Measurements from ENCODE around the gene TMEM30A.

Gene TMEM30A

DNA sequence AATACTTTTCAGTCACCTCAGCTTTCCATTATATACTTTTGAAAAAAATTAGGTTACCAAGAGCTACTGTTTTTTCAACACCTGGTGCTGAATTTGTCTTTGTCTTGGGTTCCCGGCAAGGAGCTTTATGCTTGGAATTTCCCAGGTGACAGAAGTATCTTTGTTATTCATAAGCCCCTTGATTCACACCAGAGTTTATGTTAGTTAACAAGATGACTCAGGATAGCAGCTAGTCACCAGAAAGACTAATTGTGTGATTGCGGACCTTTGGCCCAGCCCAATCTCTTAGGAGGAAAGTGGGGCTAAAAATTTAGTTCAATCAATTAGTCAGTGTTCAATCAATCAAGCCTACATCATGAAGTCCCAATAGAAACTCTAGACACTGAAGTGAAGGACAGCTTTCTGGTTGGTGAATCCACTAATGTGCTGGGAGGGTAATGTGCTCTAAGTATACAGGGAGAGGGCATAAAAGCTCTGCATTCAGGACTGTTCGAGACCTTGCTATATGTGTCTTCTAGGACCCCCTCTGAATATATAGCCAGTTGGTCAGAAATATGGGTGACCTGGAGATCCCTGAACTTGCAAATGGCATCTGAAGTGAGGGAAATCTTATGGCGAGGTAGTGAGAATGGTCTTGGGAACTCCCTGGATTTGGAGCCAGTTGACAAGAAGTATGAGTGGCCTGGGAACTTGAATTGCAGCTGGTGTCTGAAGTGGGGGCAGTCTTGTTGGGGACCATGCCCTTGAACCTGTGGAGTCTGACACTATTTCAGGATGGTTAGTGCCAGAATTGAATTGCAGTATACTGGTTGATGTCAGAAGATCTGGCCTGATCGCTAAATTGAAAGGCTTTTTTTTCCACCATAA, 16.2 kb downstream of the TMEM30A start:
- CTCF ChIA-PET, result interaction anchor here (0.8 to 4.5 kb wide), 16 partner anchors 11 to 286 kb away, joined by 3 to 86 read pairs (median 14); partner anchors contain the start of genes COX7A2 and TMEM30A
- no peak overlapping the region for H3K4me3 ChIP-seq (ENCODE audit: low read depth, low read length)
- TF ChIP-seq, protein P1, sequence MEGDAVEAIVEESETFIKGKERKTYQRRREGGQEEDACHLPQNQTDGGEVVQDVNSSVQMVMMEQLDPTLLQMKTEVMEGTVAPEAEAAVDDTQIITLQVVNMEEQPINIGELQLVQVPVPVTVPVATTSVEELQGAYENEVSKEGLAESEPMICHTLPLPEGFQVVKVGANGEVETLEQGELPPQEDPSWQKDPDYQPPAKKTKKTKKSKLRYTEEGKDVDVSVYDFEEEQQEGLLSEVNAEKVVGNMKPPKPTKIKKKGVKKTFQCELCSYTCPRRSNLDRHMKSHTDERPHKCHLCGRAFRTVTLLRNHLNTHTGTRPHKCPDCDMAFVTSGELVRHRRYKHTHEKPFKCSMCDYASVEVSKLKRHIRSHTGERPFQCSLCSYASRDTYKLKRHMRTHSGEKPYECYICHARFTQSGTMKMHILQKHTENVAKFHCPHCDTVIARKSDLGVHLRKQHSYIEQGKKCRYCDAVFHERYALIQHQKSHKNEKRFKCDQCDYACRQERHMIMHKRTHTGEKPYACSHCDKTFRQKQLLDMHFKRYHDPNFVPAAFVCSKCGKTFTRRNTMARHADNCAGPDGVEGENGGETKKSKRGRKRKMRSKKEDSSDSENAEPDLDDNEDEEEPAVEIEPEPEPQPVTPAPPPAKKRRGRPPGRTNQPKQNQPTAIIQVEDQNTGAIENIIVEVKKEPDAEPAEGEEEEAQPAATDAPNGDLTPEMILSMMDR (IDR thresholded peaks at IDR 0.05; ENCODE audit: insufficient read depth, low read length, missing control alignments), result no peak
- POLR2A ChIA-PET, result interaction anchor here (1.2 kb wide), 1 partner anchor 24 kb away, joined by 3 read pairs; no protein-coding TSS in a partner anchor
- no peak for DNase-seq (ENCODE audit: low read depth, low spot score)

DNA sequence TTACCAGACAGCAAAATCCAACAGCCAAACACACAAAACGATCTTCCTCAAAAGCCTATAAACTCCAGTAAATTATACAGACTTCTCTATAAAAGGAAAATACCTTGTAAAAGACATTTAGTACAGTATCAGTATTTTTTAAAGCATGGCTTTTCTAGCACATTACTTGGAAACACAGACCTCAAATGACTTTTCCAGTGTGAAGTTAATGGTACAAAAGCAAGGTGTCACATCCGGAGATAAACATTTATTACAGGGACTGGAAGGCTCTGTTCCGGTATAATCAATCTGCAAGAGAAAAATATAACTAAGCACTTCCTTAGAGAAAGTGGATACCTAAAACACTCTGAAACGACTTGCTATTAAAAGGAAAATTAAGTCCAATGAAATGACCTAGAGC, 17.1 kb downstream of the TMEM30A start:
- no peak for DNase-seq (ENCODE audit: low read depth, low spot score)
- ChIA-PET CTCF (interaction anchor here (0.6 to 4.5 kb wide), 41 partner anchors 8 to 1746 kb away, joined by 3 to 86 read pairs (median 6); partner anchors contain the start of genes COX7A2, EEF1A1, FILIP1 and TMEM30A), POLR2A (interaction anchor here (1.2 kb wide), 1 partner anchor 23 kb away, joined by 3 read pairs; no protein-coding TSS in a partner anchor)
- TF ChIP-seq, protein P1 (IDR thresholded peaks at IDR 0.05; ENCODE audit: insufficient read depth, low read length, missing control alignments), result no peak
- H3K4me3 ChIP-seq (ENCODE audit: low read depth, low read length), result no peak overlapping the region

DNA sequence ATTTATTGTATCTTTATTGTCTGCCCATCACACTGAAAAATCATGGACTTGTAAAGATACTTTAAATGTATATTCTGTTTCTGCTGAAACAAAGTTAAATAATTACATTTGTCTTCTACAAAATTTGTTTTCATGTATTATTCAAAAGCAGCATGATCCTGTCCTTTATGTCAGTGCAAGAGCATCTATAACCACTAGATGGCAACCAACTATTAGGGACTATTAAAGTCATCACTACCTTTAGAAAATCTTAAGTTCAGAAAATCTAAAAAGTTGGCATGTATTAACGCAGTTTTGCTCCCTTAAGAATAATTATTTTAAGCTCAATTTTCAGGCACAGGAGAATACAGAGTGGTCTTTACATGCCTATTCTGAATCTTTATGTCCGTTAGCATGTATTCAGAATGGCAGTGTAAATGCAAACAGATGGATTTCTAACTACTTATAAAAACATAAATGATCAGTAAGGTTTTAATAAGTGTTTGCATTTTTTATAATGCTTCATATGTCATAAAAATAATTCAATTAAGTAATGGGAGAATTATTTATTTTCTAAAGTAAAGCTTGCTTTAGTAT, 17.8 kb downstream of the TMEM30A start:
- TF ChIP-seq, protein P1 (IDR thresholded peaks at IDR 0.05; ENCODE audit: insufficient read depth, low read length, missing control alignments), result peak; percentile 54
- POLR2A ChIA-PET, result no interaction called here
- CTCF ChIA-PET, result interaction anchor here (0.6 to 4.5 kb wide), 43 partner anchors 9 to 1745 kb away, joined by 3 to 86 read pairs (median 5); partner anchors contain the start of genes COX7A2, EEF1A1, FILIP1 and TMEM30A
- H3K4me3 ChIP-seq (ENCODE audit: low read depth, low read length), result no peak overlapping the region
- no peak for DNase-seq (ENCODE audit: low read depth, low spot score)

DNA sequence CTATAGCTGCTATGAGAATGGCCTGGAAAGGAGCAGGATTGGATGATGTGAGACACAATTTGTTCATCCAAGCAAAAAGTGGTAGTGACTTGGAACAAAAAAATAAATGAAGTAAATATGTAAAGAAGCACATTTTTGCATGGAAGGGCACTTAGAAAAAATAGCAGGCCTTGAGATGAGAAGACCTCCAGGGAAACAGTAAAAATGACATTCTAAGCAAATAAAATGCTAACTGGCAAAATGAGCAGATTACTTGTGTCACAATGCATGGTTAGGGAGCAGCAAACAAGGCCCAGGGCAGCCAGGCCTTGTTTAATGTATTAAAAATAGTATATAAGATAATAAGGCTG, 21.2 kb downstream of the TMEM30A start:
- TF ChIP-seq, protein P1 (IDR thresholded peaks at IDR 0.05; ENCODE audit: insufficient read depth, low read length, missing control alignments), result no peak
- ChIA-PET CTCF (interaction anchor here (0.8 to 1.9 kb wide), 5 partner anchors 12 to 283 kb away, joined by 3 to 7 read pairs (median 4); no protein-coding TSS in a partner anchor), POLR2A (no interaction called here)
- H3K4me3 ChIP-seq (ENCODE audit: low read depth, low read length), result no peak overlapping the region
- no peak for DNase-seq (ENCODE audit: low read depth, low spot score)

DNA sequence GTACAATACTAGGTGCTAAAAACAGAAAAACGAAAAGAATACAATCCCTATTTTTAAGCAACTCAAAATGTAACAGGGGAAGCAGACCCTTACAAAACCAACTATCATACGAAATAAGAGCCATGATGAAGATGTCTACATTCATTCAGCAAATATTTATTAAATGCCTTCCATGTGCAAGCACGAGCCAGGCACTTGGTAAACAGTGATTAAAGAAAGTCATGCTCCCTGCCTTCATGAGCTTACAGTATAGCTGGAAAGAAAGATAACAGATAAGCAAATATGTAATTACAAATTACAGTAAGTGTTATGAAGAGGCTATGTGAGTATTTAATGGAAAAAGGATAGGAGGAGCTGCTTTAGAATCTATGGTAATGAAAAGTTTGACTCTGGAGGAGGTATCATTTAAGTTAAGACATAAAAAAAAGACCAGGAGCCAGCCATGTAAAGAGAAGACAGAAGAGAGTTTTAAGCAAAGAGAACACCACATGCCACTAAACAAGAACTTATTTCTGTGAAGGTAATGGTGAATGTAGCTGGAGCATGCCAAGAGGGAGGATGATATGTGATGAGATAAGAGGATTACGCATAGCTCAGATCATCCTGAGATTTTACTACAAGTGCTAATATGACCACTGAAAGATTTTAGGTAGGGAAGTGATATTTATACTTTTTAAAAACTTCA, 21.7 kb downstream of the TMEM30A start:
- no peak overlapping the region for H3K4me3 ChIP-seq (ENCODE audit: low read depth, low read length)
- CTCF ChIA-PET, result interaction anchor here (0.8 to 1.9 kb wide), 7 partner anchors 12 to 284 kb away, joined by 3 to 7 read pairs (median 3); no protein-coding TSS in a partner anchor
- POLR2A ChIA-PET, result no interaction called here
- DNase-seq (ENCODE audit: low read depth, low spot score), result no peak
- TF ChIP-seq, protein P1 (IDR thresholded peaks at IDR 0.05; ENCODE audit: insufficient read depth, low read length, missing control alignments), result no peak

Measured in AG04449 (cell line).